HEK293 (cell line): ENCODE data around the gene HSDL2.
"Not testable (repeated sequence)": the region's sequence is repeated elsewhere in the genome, so short reads cannot be mapped to it uniquely, and the experiment has no call there.

Experiments used
- CTCF ChIA-PET: fragments of 350-600 bp; formaldehyde crosslinking; extraction: SDS; loops from one replicate; lab custom pipeline; 2021; ENCODE audit warnings: antibody characterized with exemption; lab: Yijun Ruan, JAX
- POLR2A ChIA-PET: fragments of 300-600 bp; formaldehyde crosslinking; extraction: SDS; loops from one replicate; lab custom pipeline; 2020; ENCODE audit warnings: antibody characterized with exemption, inconsistent platforms; lab: Yijun Ruan, JAX
- H3K27ac ChIP-seq: fragments of 200-500 bp; sonication (Bioruptor generic); 2 replicates; pipeline ENCODE4 v1.5.1; 2014; ENCODE audit warnings: low read depth, low read length, control low read depth, inconsistent platforms; ENCODE audit errors: extremely low read depth
- H3K36me3 ChIP-seq, 2 experiments: fragments of 200-500 bp in 1 of 2; sonication (Bioruptor generic) in 1 of 2; 1 replicate in 1 of 2; 2 replicates in 1 of 2; pipeline ENCODE4 v1.5.1; 2014 to 2017; ENCODE audit warnings: inconsistent platforms in 2 of 2, low read length in 2 of 2; ENCODE audit not compliant: control insufficient read depth in 2 of 2, insufficient read depth in 1 of 2
- H3K4me1 ChIP-seq: fragments of 200-500 bp; sonication (Bioruptor generic); 2 replicates; pipeline ENCODE4 v1.5.1; 2014; ENCODE audit warnings: mild to moderate bottlenecking, low read length, inconsistent platforms; ENCODE audit not compliant: control insufficient read depth, insufficient read depth
- H3K4me3 ChIP-seq: 2 replicates; pipeline ENCODE4 v1.5.1; 2011; ENCODE audit warnings: low read depth, mild to moderate bottlenecking, control low read depth, low read length, moderate library complexity
- H3K9me3 ChIP-seq: fragments of 200-500 bp; sonication (Bioruptor generic); 2 replicates; pipeline ENCODE4 v1.5.1; 2014; ENCODE audit warnings: low read depth, low read length, inconsistent platforms; ENCODE audit not compliant: control insufficient read depth, insufficient read depth
- KLF9 ChIP-seq: fragments of 450-650 bp; formaldehyde crosslinking; IDR thresholded peaks from 2 replicates; pipeline ENCODE4 v1.5.1; 2016; ENCODE audit warnings: missing biosample characterization, missing genetic modification characterization, low read depth
- TCF7L2 ChIP-seq: IDR thresholded peaks from 2 replicates; pipeline ENCODE4 v1.6.1; 2011; ENCODE audit warnings: low read depth, mild to moderate bottlenecking, inconsistent platforms, low read length, moderate library complexity, borderline replicate concordance
- ZFP3 ChIP-seq: fragments of 450-650 bp; formaldehyde crosslinking; IDR thresholded peaks from 2 replicates; pipeline ENCODE4 v1.5.1; 2016; ENCODE audit warnings: low read depth, missing biosample characterization, missing genetic modification characterization
- ZNF114 ChIP-seq: fragments of 450-650 bp; formaldehyde crosslinking; IDR thresholded peaks from 2 replicates; pipeline ENCODE4 v1.5.0; 2017; ENCODE audit warnings: missing biosample characterization, missing genetic modification characterization
- ZNF202 ChIP-seq: fragments of 450-650 bp; formaldehyde crosslinking; IDR thresholded peaks from 2 replicates; pipeline ENCODE4 v1.5.1; 2016; ENCODE audit warnings: missing biosample characterization, missing genetic modification characterization, borderline replicate concordance
- ZNF324 ChIP-seq: fragments of 450-650 bp; formaldehyde crosslinking; IDR thresholded peaks from 2 replicates; pipeline ENCODE4 v1.5.1; 2016; ENCODE audit warnings: missing biosample characterization, missing genetic modification characterization
- ZNF416 ChIP-seq: fragments of 450-650 bp; formaldehyde crosslinking; IDR thresholded peaks from 2 replicates; pipeline ENCODE4 v1.5.1; 2016; ENCODE audit warnings: missing biosample characterization, missing genetic modification characterization
- ZNF501 ChIP-seq: fragments of 450-650 bp; formaldehyde crosslinking; IDR thresholded peaks from 2 replicates; pipeline ENCODE4 v1.5.1; 2016; ENCODE audit warnings: missing biosample characterization, missing genetic modification characterization
- ZNF529 ChIP-seq: fragments of 450-650 bp; formaldehyde crosslinking; IDR thresholded peaks from 2 replicates; pipeline ENCODE4 v1.5.1; 2017; ENCODE audit warnings: missing genetic modification characterization, missing biosample characterization; ENCODE audit not compliant: insufficient replicate concordance
- ZNF555 ChIP-seq: fragments of 450-650 bp; formaldehyde crosslinking; conservative IDR thresholded peaks from 2 replicates; pipeline ENCODE4 v1.5.1; 2017; ENCODE audit warnings: missing biosample characterization, mild to moderate bottlenecking, missing genetic modification characterization, inconsistent platforms
- ZNF747 ChIP-seq: fragments of 450-650 bp; formaldehyde crosslinking; IDR thresholded peaks from 2 replicates; pipeline ENCODE4 v1.5.1; 2016; ENCODE audit warnings: missing biosample characterization, missing genetic modification characterization
- ZNF76 ChIP-seq: fragments of 450-650 bp; formaldehyde crosslinking; IDR thresholded peaks from 2 replicates; pipeline ENCODE4; 2016; ENCODE audit warnings: low read depth, missing biosample characterization, missing genetic modification characterization, borderline replicate concordance
- ZSCAN18 ChIP-seq: fragments of 450-650 bp; formaldehyde crosslinking; IDR thresholded peaks from 2 replicates; pipeline ENCODE4 v1.5.1; 2016; ENCODE audit warnings: missing biosample characterization, missing genetic modification characterization
- TF ChIP-seq, protein P1 (sequence below): fragments of 450-650 bp; formaldehyde crosslinking; IDR thresholded peaks from 2 replicates; pipeline ENCODE4 v1.5.1; 2017; ENCODE audit warnings: missing biosample characterization, missing genetic modification characterization
- TF ChIP-seq, protein P2 (sequence below): IDR thresholded peaks from 2 replicates; pipeline ENCODE4 v1.6.1; 2011; ENCODE audit warnings: mild to moderate bottlenecking, low read depth, low read length, borderline replicate concordance

The HSDL2 gene

DNA sequence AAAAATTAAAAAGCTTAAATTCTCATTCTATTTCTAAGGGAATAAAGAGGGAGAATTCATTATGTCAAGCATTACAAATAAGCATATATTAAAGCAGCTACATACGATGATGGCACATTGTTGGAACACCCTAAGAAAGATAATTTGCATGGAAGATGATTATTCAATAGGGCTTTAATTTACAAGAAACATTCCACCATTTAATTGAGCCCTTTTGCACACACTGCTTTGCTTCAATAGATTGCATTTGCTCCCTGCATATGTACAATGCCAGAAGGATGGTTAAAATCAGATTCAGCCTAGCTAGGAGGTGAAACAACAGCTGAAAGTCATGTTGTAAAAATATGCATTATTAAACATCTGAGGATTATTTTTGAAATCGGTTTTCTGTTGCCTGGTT lies 128.5 kb downstream of the HSDL2 start:
- no peaks in the 10 kb centered on the region for H3K9me3 ChIP-seq
- TF ChIP-seq ZNF555 (tag by site-specific recombination) = no peak
- no peak overlapping the region for H3K4me3 ChIP-seq
- no peak overlapping the region for H3K27ac ChIP-seq
- POLR2A ChIA-PET = no interaction called here
- H3K4me1 ChIP-seq = no peaks in the 10 kb centered on the region
- no peaks in the 10 kb centered on the region for H3K36me3 ChIP-seq
- CTCF ChIA-PET = interaction anchor here (0.7 kb wide), 1 partner anchor 583 kb away, joined by 3 read pairs; no protein-coding TSS in a partner anchor

DNA sequence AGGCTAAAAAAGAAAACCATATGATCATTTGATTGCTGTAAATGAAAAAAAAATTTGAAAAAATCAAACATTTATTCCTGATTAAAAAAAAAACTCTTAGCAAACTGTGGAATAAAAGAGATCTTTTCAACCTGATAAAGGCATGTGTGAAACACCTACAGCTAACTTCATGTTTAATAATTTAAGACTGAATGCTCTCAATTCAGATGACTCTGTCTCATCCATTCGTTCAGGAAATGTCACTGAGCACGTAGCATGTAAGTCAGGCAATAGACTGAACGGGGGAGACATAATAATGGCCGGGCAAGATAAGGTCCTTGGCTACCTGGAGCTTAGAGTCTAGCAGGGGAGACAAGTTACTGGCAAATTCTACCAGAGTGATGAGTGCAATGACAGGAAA lies 132.5 kb downstream of the HSDL2 start:
- H3K9me3 ChIP-seq, POLR2A ChIA-PET, H3K4me3 ChIP-seq, CTCF ChIA-PET, H3K36me3 ChIP-seq, H3K27ac ChIP-seq, H3K4me1 ChIP-seq: not testable (repeated sequence)

- CTCF ChIA-PET = interaction anchor here (0.6 kb wide), 1 partner anchor 24 kb away, joined by 6 read pairs; no protein-coding TSS in a partner anchor
- H3K9me3 ChIP-seq = no peaks in the 10 kb centered on the region
- H3K4me1 ChIP-seq = no peaks in the 10 kb centered on the region
- no peak for TF ChIP-seq ZNF501 (tag by site-specific recombination)
- no peak for TF ChIP-seq ZNF324 (tag by site-specific recombination)
- TF ChIP-seq ZNF76 (tag by site-specific recombination) = no peak
- TF ChIP-seq ZNF529 = no peak
- no peak for TF ChIP-seq ZNF555 (tag by site-specific recombination)
- no peak for TF ChIP-seq ZSCAN18 (tag by site-specific recombination)
- TF ChIP-seq ZFP3 (tag by site-specific recombination) = no peak
- TF ChIP-seq ZNF416 (tag by site-specific recombination) = no peak
- no peak for TF ChIP-seq ZNF114 (tag by site-specific recombination)
- TF ChIP-seq TCF7L2 = no peak
- TF ChIP-seq, all 188 proteins: peak for 0
- Histone ChIP-seq H3K36me3 (no peaks in the 10 kb centered on the region), H3K4me3 (no peak overlapping the region), H3K27ac (no peak overlapping the region)
- POLR2A ChIA-PET = interaction anchor here (0.6 kb wide), 1 partner anchor 604 kb away, joined by 4 read pairs; no protein-coding TSS in a partner anchor
These were observed 136.9 kb downstream of the HSDL2 start for GRCh38 chr9:112516769-112517168.

- Histone ChIP-seq H3K36me3 (no peaks in the 10 kb centered on the region), H3K4me3 (no peak overlapping the region), H3K4me1 (no peaks in the 10 kb centered on the region), H3K9me3 (no peaks in the 10 kb centered on the region), H3K27ac (no peak overlapping the region)
- POLR2A ChIA-PET = no interaction called here
- TF ChIP-seq, protein P1, sequence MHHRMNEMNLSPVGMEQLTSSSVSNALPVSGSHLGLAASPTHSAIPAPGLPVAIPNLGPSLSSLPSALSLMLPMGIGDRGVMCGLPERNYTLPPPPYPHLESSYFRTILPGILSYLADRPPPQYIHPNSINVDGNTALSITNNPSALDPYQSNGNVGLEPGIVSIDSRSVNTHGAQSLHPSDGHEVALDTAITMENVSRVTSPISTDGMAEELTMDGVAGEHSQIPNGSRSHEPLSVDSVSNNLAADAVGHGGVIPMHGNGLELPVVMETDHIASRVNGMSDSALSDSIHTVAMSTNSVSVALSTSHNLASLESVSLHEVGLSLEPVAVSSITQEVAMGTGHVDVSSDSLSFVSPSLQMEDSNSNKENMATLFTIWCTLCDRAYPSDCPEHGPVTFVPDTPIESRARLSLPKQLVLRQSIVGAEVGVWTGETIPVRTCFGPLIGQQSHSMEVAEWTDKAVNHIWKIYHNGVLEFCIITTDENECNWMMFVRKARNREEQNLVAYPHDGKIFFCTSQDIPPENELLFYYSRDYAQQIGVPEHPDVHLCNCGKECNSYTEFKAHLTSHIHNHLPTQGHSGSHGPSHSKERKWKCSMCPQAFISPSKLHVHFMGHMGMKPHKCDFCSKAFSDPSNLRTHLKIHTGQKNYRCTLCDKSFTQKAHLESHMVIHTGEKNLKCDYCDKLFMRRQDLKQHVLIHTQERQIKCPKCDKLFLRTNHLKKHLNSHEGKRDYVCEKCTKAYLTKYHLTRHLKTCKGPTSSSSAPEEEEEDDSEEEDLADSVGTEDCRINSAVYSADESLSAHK (tag by site-specific recombination) = no peak
- TF ChIP-seq, protein P2, sequence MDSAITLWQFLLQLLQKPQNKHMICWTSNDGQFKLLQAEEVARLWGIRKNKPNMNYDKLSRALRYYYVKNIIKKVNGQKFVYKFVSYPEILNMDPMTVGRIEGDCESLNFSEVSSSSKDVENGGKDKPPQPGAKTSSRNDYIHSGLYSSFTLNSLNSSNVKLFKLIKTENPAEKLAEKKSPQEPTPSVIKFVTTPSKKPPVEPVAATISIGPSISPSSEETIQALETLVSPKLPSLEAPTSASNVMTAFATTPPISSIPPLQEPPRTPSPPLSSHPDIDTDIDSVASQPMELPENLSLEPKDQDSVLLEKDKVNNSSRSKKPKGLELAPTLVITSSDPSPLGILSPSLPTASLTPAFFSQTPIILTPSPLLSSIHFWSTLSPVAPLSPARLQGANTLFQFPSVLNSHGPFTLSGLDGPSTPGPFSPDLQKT = no peak
- TF ChIP-seq ZNF202 (no peak), KLF9 (no peak), ZNF747 (tag by site-specific recombination) (no peak)
- TF ChIP-seq, all 188 proteins: peak for 0
- CTCF ChIA-PET = interaction anchor here (0.9 kb wide), 1 partner anchor 31 kb away, joined by 3 read pairs; no protein-coding TSS in a partner anchor
These were observed 140.2 kb downstream of the HSDL2 start for GRCh38 chr9:112520069-112520468.
